ENCODE results near the gene YJU2.

DNA sequence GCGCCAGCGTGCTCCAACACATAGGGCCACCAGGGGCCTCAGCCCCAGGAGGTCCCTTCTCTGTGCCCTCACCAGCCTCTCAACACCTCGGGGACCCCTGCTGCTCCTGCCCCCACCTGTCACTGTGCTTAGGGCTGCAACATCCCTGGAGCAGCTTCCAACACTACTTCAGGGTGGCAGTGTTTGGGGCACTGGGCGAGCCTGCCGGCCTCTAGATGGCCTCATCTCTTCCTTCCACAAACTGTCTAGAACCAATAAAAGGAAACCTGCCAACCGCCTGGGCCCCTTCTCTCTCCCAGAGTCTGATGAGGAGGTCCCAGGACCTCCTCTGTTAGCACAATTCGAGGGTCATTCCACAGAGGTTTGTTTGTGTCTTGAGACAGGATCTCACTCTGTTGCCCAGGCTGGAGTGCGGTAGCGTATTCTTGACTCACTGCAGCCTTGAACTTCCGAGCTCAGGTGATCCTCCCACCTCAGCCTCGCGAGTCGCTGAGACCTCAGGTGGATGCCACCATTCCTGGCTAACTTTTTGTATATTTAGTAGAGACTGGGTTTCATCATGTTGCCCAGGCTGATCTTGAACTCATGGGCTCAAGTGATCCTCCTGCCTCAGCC, 22.0 kb downstream of the YJU2 start:
- TF ChIP-seq EZH2phosphoT487 (IDR thresholded peaks at IDR 0.05; ENCODE audit: borderline replicate concordance, low read depth) (no peak), TAF1 (IDR thresholded peaks at IDR 0.05; ENCODE audit: borderline replicate concordance, low read depth, low read length) (no peak), FOXJ3 (CRISPR knock-in tag; IDR thresholded peaks at IDR 0.05) (no peak), YY1 (IDR thresholded peaks at IDR 0.05; ENCODE audit: low read depth) (no peak), SMC3 (IDR thresholded peaks at IDR 0.05; ENCODE audit: low read depth, low read length) (no peak; the same call in 1 of the 2 replicates), POLR2AphosphoS5 (IDR thresholded peaks at IDR 0.05; ENCODE audit: low read depth, low read length) (no peak)
- TF ChIP-seq, protein P1, sequence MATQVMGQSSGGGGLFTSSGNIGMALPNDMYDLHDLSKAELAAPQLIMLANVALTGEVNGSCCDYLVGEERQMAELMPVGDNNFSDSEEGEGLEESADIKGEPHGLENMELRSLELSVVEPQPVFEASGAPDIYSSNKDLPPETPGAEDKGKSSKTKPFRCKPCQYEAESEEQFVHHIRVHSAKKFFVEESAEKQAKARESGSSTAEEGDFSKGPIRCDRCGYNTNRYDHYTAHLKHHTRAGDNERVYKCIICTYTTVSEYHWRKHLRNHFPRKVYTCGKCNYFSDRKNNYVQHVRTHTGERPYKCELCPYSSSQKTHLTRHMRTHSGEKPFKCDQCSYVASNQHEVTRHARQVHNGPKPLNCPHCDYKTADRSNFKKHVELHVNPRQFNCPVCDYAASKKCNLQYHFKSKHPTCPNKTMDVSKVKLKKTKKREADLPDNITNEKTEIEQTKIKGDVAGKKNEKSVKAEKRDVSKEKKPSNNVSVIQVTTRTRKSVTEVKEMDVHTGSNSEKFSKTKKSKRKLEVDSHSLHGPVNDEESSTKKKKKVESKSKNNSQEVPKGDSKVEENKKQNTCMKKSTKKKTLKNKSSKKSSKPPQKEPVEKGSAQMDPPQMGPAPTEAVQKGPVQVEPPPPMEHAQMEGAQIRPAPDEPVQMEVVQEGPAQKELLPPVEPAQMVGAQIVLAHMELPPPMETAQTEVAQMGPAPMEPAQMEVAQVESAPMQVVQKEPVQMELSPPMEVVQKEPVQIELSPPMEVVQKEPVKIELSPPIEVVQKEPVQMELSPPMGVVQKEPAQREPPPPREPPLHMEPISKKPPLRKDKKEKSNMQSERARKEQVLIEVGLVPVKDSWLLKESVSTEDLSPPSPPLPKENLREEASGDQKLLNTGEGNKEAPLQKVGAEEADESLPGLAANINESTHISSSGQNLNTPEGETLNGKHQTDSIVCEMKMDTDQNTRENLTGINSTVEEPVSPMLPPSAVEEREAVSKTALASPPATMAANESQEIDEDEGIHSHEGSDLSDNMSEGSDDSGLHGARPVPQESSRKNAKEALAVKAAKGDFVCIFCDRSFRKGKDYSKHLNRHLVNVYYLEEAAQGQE (IDR thresholded peaks at IDR 0.05; ENCODE audit: low read depth, low read length): no peak
- TF ChIP-seq, protein P2, sequence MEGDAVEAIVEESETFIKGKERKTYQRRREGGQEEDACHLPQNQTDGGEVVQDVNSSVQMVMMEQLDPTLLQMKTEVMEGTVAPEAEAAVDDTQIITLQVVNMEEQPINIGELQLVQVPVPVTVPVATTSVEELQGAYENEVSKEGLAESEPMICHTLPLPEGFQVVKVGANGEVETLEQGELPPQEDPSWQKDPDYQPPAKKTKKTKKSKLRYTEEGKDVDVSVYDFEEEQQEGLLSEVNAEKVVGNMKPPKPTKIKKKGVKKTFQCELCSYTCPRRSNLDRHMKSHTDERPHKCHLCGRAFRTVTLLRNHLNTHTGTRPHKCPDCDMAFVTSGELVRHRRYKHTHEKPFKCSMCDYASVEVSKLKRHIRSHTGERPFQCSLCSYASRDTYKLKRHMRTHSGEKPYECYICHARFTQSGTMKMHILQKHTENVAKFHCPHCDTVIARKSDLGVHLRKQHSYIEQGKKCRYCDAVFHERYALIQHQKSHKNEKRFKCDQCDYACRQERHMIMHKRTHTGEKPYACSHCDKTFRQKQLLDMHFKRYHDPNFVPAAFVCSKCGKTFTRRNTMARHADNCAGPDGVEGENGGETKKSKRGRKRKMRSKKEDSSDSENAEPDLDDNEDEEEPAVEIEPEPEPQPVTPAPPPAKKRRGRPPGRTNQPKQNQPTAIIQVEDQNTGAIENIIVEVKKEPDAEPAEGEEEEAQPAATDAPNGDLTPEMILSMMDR (IDR thresholded peaks at IDR 0.05): no peak
- TF ChIP-seq, protein P3, sequence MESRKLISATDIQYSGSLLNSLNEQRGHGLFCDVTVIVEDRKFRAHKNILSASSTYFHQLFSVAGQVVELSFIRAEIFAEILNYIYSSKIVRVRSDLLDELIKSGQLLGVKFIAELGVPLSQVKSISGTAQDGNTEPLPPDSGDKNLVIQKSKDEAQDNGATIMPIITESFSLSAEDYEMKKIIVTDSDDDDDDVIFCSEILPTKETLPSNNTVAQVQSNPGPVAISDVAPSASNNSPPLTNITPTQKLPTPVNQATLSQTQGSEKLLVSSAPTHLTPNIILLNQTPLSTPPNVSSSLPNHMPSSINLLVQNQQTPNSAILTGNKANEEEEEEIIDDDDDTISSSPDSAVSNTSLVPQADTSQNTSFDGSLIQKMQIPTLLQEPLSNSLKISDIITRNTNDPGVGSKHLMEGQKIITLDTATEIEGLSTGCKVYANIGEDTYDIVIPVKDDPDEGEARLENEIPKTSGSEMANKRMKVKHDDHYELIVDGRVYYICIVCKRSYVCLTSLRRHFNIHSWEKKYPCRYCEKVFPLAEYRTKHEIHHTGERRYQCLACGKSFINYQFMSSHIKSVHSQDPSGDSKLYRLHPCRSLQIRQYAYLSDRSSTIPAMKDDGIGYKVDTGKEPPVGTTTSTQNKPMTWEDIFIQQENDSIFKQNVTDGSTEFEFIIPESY (IDR thresholded peaks at IDR 0.05; ENCODE audit: borderline replicate concordance, low read depth): no peak

All from SK-N-SH (cell line).